GM12864 (cell line): ENCODE data around the gene CYP21A2.

ENCODE experiments used
- DNase-seq: peaks from one replicate; pipeline ENCODE4 v3.0.0-alpha.2; 2011; ENCODE audit warnings: low read depth
- H3K4me3 ChIP-seq: 2 replicates; pipeline ENCODE4 v1.5.1; 2011; ENCODE audit warnings: mild to moderate bottlenecking, low read depth, low read length, control low read depth
- CTCF ChIP-seq: IDR thresholded peaks from 2 replicates; pipeline ENCODE4 v1.5.1; 2011; ENCODE audit warnings: low read depth, mild to moderate bottlenecking, moderate library complexity, low read length, control low read depth, inconsistent platforms; ENCODE audit errors: missing control alignments

The CYP21A2 gene

GRCh38 chr6:32069460-32069859, 31.2 kb downstream of the CYP21A2 start:
- no peak for TF ChIP-seq CTCF
- no peak for DNase-seq
- no peak overlapping the region for H3K4me3 ChIP-seq

GRCh38 chr6:32069878-32070515, 31.8 kb downstream of the CYP21A2 start:
- DNase-seq = no peak
- H3K4me3 ChIP-seq = no peak overlapping the region
- no peak for TF ChIP-seq CTCF

GRCh38 chr6:32070814-32071543, 32.8 kb downstream of the CYP21A2 start:
- no peak for TF ChIP-seq CTCF
- no peak overlapping the region for H3K4me3 ChIP-seq
- no peak for DNase-seq

GRCh38 chr6:32073101-32073500, 34.9 kb downstream of the CYP21A2 start:
- no peak for TF ChIP-seq CTCF
- no peak overlapping the region for H3K4me3 ChIP-seq
- no peak for DNase-seq

- no peak for DNase-seq
- H3K4me3 ChIP-seq = no peak overlapping the region
- no peak for TF ChIP-seq CTCF
Measured at GRCh38 chr6:32073613-32074012, 35.4 kb downstream of the CYP21A2 start.

- DNase-seq = no peak
- TF ChIP-seq CTCF = no peak
- H3K4me3 ChIP-seq = no peak overlapping the region
Measured at GRCh38 chr6:32074996-32075532, 36.8 kb downstream of the CYP21A2 start.
